PFSK-1 (cell line): ENCODE data around the gene SLC27A4.

Experiments used
- POLR2AphosphoS5 ChIP-seq: IDR thresholded peaks from 2 replicates; pipeline ENCODE4 v1.6.1; 2012; ENCODE audit warnings: low read depth, mild to moderate bottlenecking, control low read depth, low read length, moderate library complexity
- TAF1 ChIP-seq: IDR thresholded peaks from 2 replicates; pipeline ENCODE4 v1.6.1; 2012; ENCODE audit warnings: low read length, control low read depth, borderline replicate concordance; ENCODE audit not compliant: insufficient read depth

DNA sequence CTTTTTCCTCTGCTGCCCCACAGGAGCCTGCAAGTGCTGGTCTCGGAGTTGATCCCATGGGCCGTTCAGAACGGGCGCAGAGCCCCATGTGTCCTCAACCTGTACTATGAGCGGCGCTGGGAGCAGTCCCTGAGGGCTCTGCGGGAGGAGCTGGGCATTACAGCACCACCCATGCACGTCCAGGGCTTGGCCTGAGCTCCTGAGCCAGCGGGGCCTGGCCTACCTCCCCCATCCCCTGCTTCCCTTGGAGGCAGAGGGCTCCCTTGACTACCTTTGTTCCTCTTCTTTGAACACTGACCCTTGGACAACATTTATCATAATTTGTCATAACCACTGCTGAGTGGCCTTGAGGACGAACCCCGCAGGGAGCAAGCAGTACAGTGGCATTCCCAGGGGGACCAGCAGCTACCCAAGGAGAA lies 6.9 kb upstream of the SLC27A4 start:
- no peak for TF ChIP-seq TAF1
- TF ChIP-seq POLR2AphosphoS5, result no peak
